SK-N-MC (cell line): ENCODE results near the gene TOP1.
A peak's percentile ranks its signal among the peaks of the same experiment; 100 is the strongest.

ENCODE experiments used
- DNase-seq: peaks from one replicate; pipeline ENCODE4 v3.0.0-alpha.2; 2011; ENCODE audit warnings: low read depth, low spot score
- H3K27ac ChIP-seq: fragments of 200-600 bp; sonication (generic); 2 replicates; pipeline ENCODE4 v1.5.1; 2016; ENCODE audit warnings: mixed run types
- H3K36me3 ChIP-seq: fragments of 200-600 bp; sonication (generic); 2 replicates; pipeline ENCODE4 v1.6.1; 2017; ENCODE audit warnings: antibody characterized with exemption, low read length, mixed read lengths; ENCODE audit not compliant: insufficient read depth
- H3K4me3 ChIP-seq: fragments of 200-600 bp; sonication (generic); 2 replicates; pipeline ENCODE4 v1.5.1; 2016
- H3K9ac ChIP-seq: fragments of 200-600 bp; sonication (generic); 2 replicates; pipeline ENCODE4 v1.8.0; 2017; ENCODE audit warnings: mixed run types, mixed read lengths; ENCODE audit not compliant: insufficient read length
- H3K9me3 ChIP-seq: fragments of 200-600 bp; sonication (generic); 2 replicates; pipeline ENCODE4 v1.6.1; 2017; ENCODE audit warnings: low read depth, mild to moderate bottlenecking, antibody characterized with exemption, low read length, moderate library complexity, mixed read lengths
- EZH2 ChIP-seq: fragments of 200-600 bp; sonication (generic); IDR thresholded peaks from one replicate; pipeline ENCODE4 v1.6.1; 2017; ENCODE audit warnings: antibody characterized with exemption
- FOXP2 ChIP-seq: optimal IDR thresholded peaks from 2 replicates; pipeline ENCODE3; 2011; ENCODE audit warnings: mild to moderate bottlenecking, moderate library complexity; ENCODE audit not compliant: insufficient read depth; ENCODE audit errors: extremely low read length, control extremely low read depth
- POLR2AphosphoS5 ChIP-seq: IDR thresholded peaks from 2 replicates; pipeline ENCODE4 v1.6.1; 2012; ENCODE audit warnings: mild to moderate bottlenecking, low read depth, low read length, borderline replicate concordance

The TOP1 gene

GRCh38 chr20:41054847-41055230 is 26.2 kb downstream of the TOP1 start:
- TF ChIP-seq POLR2AphosphoS5, result no peak
- TF ChIP-seq EZH2, result no peak
- TF ChIP-seq FOXP2, result no peak
- H3K9ac ChIP-seq, result no peak overlapping the region
- H3K4me3 ChIP-seq, result no peak overlapping the region
- no peaks in the 10 kb centered on the region for H3K9me3 ChIP-seq
- H3K36me3 ChIP-seq, result peaks cover 33% of the 10 kb centered on the region
- no peak overlapping the region for H3K27ac ChIP-seq
- DNase-seq, result no peak

DNA sequence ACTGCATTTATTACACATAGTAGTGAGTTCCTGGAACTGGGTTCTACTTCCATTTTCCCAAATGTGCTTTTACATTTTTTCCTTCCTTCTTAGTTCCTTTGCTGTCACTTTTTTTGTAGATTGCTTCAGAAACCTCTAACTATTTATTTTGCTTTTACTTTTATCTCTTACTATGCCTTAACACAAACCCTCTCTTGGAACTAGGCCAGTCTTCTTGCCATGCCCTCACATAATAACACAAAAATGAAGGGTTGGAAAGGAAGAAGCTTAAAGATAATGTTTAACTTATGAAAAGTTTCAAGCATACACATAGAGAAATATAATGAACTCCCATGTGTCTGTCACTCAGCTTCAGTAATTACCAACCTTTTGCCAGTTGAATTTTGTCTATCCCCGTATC is 27.1 kb downstream of the TOP1 start:
- no peak for DNase-seq
- H3K36me3 ChIP-seq, result peaks cover 41% of the 10 kb centered on the region
- H3K9ac ChIP-seq, result no peak overlapping the region
- H3K27ac ChIP-seq, result no peak overlapping the region
- no peak overlapping the region for H3K4me3 ChIP-seq
- no peaks in the 10 kb centered on the region for H3K9me3 ChIP-seq
- TF ChIP-seq FOXP2 (no peak), POLR2AphosphoS5 (no peak), EZH2 (no peak)

- Histone ChIP-seq H3K4me3 (no peak overlapping the region), H3K9ac (no peak overlapping the region), H3K9me3 (no peaks in the 10 kb centered on the region), H3K36me3 (peaks cover 52% of the 10 kb centered on the region), H3K27ac (0 out of 2 replicates have a peak overlapping the region, but pooled peaks have one; percentile 11)
- no peak for DNase-seq
- no peak for TF ChIP-seq EZH2
- TF ChIP-seq FOXP2, result no peak
- TF ChIP-seq POLR2AphosphoS5, result no peak
Measured at GRCh38 chr20:41057999-41058673, 29.5 kb downstream of the TOP1 start.

DNA sequence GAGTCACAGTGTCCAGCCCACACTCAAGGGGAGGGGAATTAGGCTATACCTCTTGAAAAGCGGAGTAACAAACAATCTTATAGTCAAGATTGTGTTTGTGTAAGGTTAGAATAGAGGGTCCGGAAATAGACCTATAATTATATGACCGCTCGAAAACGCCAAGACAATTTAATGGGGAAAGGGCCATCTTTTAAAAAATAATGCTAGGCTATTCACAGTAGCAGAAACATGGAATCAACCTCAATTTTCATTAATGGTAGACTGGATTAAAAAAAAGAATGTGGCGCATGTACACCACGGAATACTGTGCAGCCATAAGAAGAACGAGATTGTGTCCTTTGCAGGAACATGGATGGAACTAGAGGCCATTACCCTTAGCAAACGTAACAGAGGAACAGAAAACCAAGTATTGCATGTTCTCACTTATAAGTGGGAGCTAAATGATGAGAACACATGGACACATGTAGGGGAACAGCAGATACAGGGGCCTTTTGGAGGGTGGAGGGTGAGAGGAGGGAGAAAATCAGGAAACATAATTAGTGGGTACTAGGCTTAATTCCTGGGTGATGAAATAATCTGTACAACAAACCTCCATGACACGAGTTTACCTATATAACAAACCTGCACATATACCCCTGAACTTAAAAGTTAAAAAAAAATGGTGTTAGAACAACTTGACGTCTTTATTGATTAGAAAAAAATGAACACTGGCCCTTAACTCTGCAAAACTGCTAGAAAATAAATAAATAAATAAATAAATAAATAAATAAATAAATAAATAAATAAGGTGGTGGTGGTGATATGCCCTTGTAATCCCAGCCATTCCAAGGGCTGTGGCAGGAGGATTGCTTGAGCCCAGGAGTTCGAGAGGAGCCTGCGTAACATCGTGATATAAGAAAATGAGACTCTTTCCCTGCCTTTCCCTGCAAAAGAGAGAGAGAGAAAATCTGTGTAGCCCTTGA is 30.3 kb downstream of the TOP1 start:
- Histone ChIP-seq H3K9me3 (no peaks in the 10 kb centered on the region), H3K4me3 (no peak overlapping the region), H3K36me3 (peaks cover 56% of the 10 kb centered on the region), H3K27ac (no peak overlapping the region), H3K9ac (no peak overlapping the region)
- no peak for DNase-seq
- TF ChIP-seq POLR2AphosphoS5 (no peak), FOXP2 (no peak), EZH2 (no peak)

GRCh38 chr20:41061155-41061554 is 32.5 kb downstream of the TOP1 start:
- Histone ChIP-seq H3K27ac (no peak overlapping the region), H3K9ac (no peak overlapping the region), H3K36me3 (peaks cover 68% of the 10 kb centered on the region), H3K4me3 (no peak overlapping the region), H3K9me3 (no peaks in the 10 kb centered on the region)
- TF ChIP-seq EZH2 (no peak), FOXP2 (no peak)
- no peak for DNase-seq

DNA sequence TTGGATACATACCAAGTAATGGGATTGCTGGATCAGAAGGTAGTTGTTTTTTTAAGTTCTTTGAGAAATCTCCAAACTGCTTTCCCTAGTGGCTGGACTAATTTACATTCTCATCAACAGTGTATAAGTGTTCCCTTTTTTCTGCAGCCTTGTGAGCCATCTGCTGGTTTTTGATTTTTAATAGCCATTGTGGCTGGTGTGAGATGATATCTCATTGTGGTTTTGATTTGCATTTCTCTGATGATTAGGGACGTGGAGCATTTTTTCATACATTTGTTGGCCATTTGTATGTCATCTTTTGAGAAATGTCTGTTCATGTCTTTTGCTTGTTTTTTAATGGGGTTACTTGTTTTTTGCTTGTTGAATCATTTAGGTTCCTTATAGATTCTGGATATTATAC is 34.8 kb downstream of the TOP1 start:
- Histone ChIP-seq H3K4me3 (no peak overlapping the region), H3K36me3 (peaks cover 75% of the 10 kb centered on the region), H3K27ac (no peak overlapping the region), H3K9ac (no peak overlapping the region), H3K9me3 (no peaks in the 10 kb centered on the region)
- no peak for DNase-seq
- no peak for TF ChIP-seq FOXP2
- no peak for TF ChIP-seq POLR2AphosphoS5
- TF ChIP-seq EZH2, result no peak

- DNase-seq, result no peak
- no peak overlapping the region for H3K4me3 ChIP-seq
- no peak overlapping the region for H3K27ac ChIP-seq
- peaks cover 80% of the 10 kb centered on the region for H3K36me3 ChIP-seq
- no peak overlapping the region for H3K9ac ChIP-seq
- no peaks in the 10 kb centered on the region for H3K9me3 ChIP-seq
- TF ChIP-seq EZH2 (no peak), POLR2AphosphoS5 (no peak), FOXP2 (no peak)
Measured at GRCh38 chr20:41064377-41064776, 35.8 kb downstream of the TOP1 start.

GRCh38 chr20:41065716-41066115 is 37.1 kb downstream of the TOP1 start:
- no peak for DNase-seq
- Histone ChIP-seq H3K9ac (no peak overlapping the region), H3K36me3 (peaks cover 70% of the 10 kb centered on the region), H3K9me3 (no peaks in the 10 kb centered on the region), H3K4me3 (no peak overlapping the region), H3K27ac (no peak overlapping the region)
- TF ChIP-seq FOXP2 (no peak), POLR2AphosphoS5 (no peak), EZH2 (no peak)
